Measurements from ENCODE around the gene ZC3HAV1. TPM values are rescaled to one million over a fixed set of nuclear protein-coding genes. Genes with fewer than 3 reads are reported as not detected.

The ZC3HAV1 gene
- total RNA-seq: 26.4 and 38.8 TPM in 2 replicates

GRCh38 chr7:139109188-139109982, at the start of gene ZC3HAV1:
Gene ZC3HAV1, minus strand, starts transcription at chr7:139109720. Its CDS starts 389 bp downstream, at chr7:139109331.

GRCh38 chr7:139035586-139036353, 73.8 kb downstream of the ZC3HAV1 start, which contains the start of gene ZC3HAV1L:
Gene ZC3HAV1L, minus strand, starts transcription at chr7:139036042. Its CDS starts 25 bp downstream, at chr7:139036017.

Other genes with a start within 250 kb of the ZC3HAV1 start
- 3.6 and 4.5 TPM in 2 replicates for gene KIAA1549, start 128.3 kb downstream of the ZC3HAV1 start, total RNA-seq
- 17.5 and 20.2 TPM in 2 replicates for gene ZC3HAV1L, start 73.7 kb downstream of the ZC3HAV1 start, total RNA-seq
- gene UBN2, start 121.5 kb upstream of the ZC3HAV1 start, total RNA-seq: 7.1 and 7.5 TPM in 2 replicates
- gene FMC1, start 231.6 kb upstream of the ZC3HAV1 start, total RNA-seq: 3.8 and 6.5 TPM in 2 replicates